Neural progenitor cell (in vitro differentiated cells): ENCODE measurements around the gene TRAF2. TPM values are rescaled to one million over a fixed set of nuclear protein-coding genes. Genes with fewer than 3 reads are reported as not detected.

Source experiments
- DNase-seq: peaks from one replicate; pipeline ENCODE4 v3.0.0-alpha.2; 2016; ENCODE audit warnings: low spot score
- H2AFZ ChIP-seq: fragments of 200-600 bp; sonication (generic); replicated peaks from 2 replicates; pipeline ENCODE4 v1.6.1; 2016; ENCODE audit warnings: antibody characterized with exemption
- H3F3A ChIP-seq: fragments of 200-600 bp; sonication (generic); 2 replicates; pipeline ENCODE4 v1.6.1; 2016; ENCODE audit warnings: antibody characterized with exemption, low read depth
- H3K27ac ChIP-seq: fragments of 200-600 bp; sonication (generic); 2 replicates; pipeline ENCODE4 v1.5.1; 2016; ENCODE audit warnings: mild to moderate bottlenecking
- H3K27me3 ChIP-seq: fragments of 200-600 bp; sonication (generic); 2 replicates; pipeline ENCODE4 v1.6.1; 2016; ENCODE audit warnings: mild to moderate bottlenecking, moderate library complexity
- H3K36me3 ChIP-seq: fragments of 200-600 bp; sonication (generic); 2 replicates; pipeline ENCODE4 v1.5.1; 2016
- H3K4me1 ChIP-seq: fragments of 200-600 bp; sonication (generic); 2 replicates; pipeline ENCODE4 v1.6.1; 2016; ENCODE audit warnings: mixed run types
- H3K4me2 ChIP-seq: fragments of 200-600 bp; sonication (generic); 2 replicates; pipeline ENCODE4 v1.6.1; 2016
- H3K4me3 ChIP-seq: fragments of 200-600 bp; sonication (generic); 2 replicates; pipeline ENCODE4 v1.5.1; 2016
- H3K79me2 ChIP-seq: fragments of 200-600 bp; sonication (generic); 2 replicates; pipeline ENCODE4 v1.6.1; 2016; ENCODE audit warnings: low read depth
- H3K9ac ChIP-seq: fragments of 200-600 bp; sonication (generic); 2 replicates; pipeline ENCODE4 v1.6.1; 2016
- H3K9me3 ChIP-seq: fragments of 200-600 bp; sonication (generic); 2 replicates; pipeline ENCODE4 v1.5.1; 2016; ENCODE audit warnings: low read depth
- H4K20me1 ChIP-seq: fragments of 200-600 bp; sonication (generic); 2 replicates; pipeline ENCODE4 v1.6.1; 2016; ENCODE audit warnings: low read depth
- H3K27ac Mint-ChIP-seq: 3 replicates; pipeline ENCODE4 v1.8.0; 2021; ENCODE audit warnings: mixed read lengths
- H3K27me3 Mint-ChIP-seq: 2 replicates; pipeline ENCODE4 v1.8.0; 2022; ENCODE audit warnings: low read depth, mild to moderate bottlenecking, inconsistent platforms, moderate library complexity, mixed read lengths; ENCODE audit not compliant: insufficient read depth
- H3K36me3 Mint-ChIP-seq: 3 replicates; pipeline ENCODE4 v1.8.0; 2021; ENCODE audit warnings: mixed read lengths
- H3K4me1 Mint-ChIP-seq: 3 replicates; pipeline ENCODE4 v1.8.0; 2021; ENCODE audit warnings: mixed read lengths
- H3K4me3 Mint-ChIP-seq: 3 replicates; pipeline ENCODE4 v1.8.0; 2021; ENCODE audit warnings: mild to moderate bottlenecking, moderate library complexity, mixed read lengths
- H3K9me3 Mint-ChIP-seq: 3 replicates; pipeline ENCODE4 v1.8.0; 2020; ENCODE audit warnings: mixed read lengths
- CTCF ChIP-seq: fragments of 200-600 bp; sonication (generic); IDR thresholded peaks from 2 replicates; pipeline ENCODE4 v1.5.1; 2017; ENCODE audit warnings: antibody characterized with exemption, mild to moderate bottlenecking
- EZH2 ChIP-seq: fragments of 200-600 bp; sonication (generic); IDR thresholded peaks from 2 replicates; pipeline ENCODE4 v1.6.1; 2017; ENCODE audit warnings: antibody characterized with exemption, mild to moderate bottlenecking, moderate library complexity
- EZH2phosphoT487 ChIP-seq: fragments of 200-600 bp; sonication (generic); IDR thresholded peaks from 2 replicates; pipeline ENCODE4 v1.6.1; 2017; ENCODE audit warnings: antibody characterized with exemption
- total RNA-seq: library from RNA; depleted of rRNA; stranded (reverse); fragments of >200 nt; gene quantifications from 2 replicates; pipeline ENCODE4 v1.2.3, GENCODE V29; 2015; ENCODE audit warnings: low replicate concordance

TRAF2 gene
- total RNA-seq, 1 donor from 2014 or later, result 16.1 TPM

- TF ChIP-seq EZH2, result no peak
- TF ChIP-seq CTCF, result no peak
- TF ChIP-seq EZH2phosphoT487, result no peak
- Histone ChIP-seq H3K4me1 (no peaks in the 10 kb centered on the region), H3K27ac (no peak overlapping the region), H3K9ac (no peak overlapping the region), H3K4me3 (no peak overlapping the region), H3F3A (no peaks in the 10 kb centered on the region), H3K27me3 (no peaks in the 10 kb centered on the region), H3K4me2 (no peak overlapping the region), H3K9me3 (no peaks in the 10 kb centered on the region), H4K20me1 (peaks cover 25% of the 10 kb centered on the region), H2AFZ (no peak overlapping the region), H3K36me3 (no peaks in the 10 kb centered on the region), H3K79me2 (peaks cover 10% of the 10 kb centered on the region)
- Mint-ChIP-seq H3K9me3 (no peaks in the 10 kb centered on the region), H3K4me1 (peaks cover 3% of the 10 kb centered on the region), H3K4me3 (no peak overlapping the region), H3K27me3 (peaks cover 10% of the 10 kb centered on the region), H3K36me3 (peaks cover 14% of the 10 kb centered on the region), H3K27ac (no peak overlapping the region)
- no peak for DNase-seq
These were observed 55.2 kb downstream of the TRAF2 start for GRCh38 chr9:136941231-136942111.

GRCh38 chr9:136942112-136942880, 56.0 kb downstream of the TRAF2 start:
- H3K4me3 Mint-ChIP-seq, result peak overlapping the region; percentile 76
- no peak for DNase-seq
- H3K4me3 ChIP-seq, result no peak overlapping the region

GRCh38 chr9:136942881-136943230, 56.5 kb downstream of the TRAF2 start:
- H3K9ac ChIP-seq, result no peak overlapping the region
- peak overlapping the region; percentile 100 for H3K4me2 ChIP-seq
- H3K79me2 ChIP-seq, result peaks cover 10% of the 10 kb centered on the region
- Mint-ChIP-seq H3K27me3 (peaks cover 10% of the 10 kb centered on the region), H3K36me3 (peaks cover 8% of the 10 kb centered on the region), H3K4me1 (peaks cover 3% of the 10 kb centered on the region), H3K4me3 (peak overlapping the region; percentile 76), H3K9me3 (no peaks in the 10 kb centered on the region), H3K27ac (no peak overlapping the region)
- no peaks in the 10 kb centered on the region for H3K9me3 ChIP-seq
- no peaks in the 10 kb centered on the region for H3K27me3 ChIP-seq
- no peaks in the 10 kb centered on the region for H3K36me3 ChIP-seq
- no peak overlapping the region for H3K4me3 ChIP-seq
- TF ChIP-seq CTCF, result no peak
- TF ChIP-seq EZH2phosphoT487, result no peak
- H2AFZ ChIP-seq, result no peak overlapping the region
- H4K20me1 ChIP-seq, result peaks cover 25% of the 10 kb centered on the region
- no peak overlapping the region for H3K27ac ChIP-seq
- no peaks in the 10 kb centered on the region for H3K4me1 ChIP-seq
- DNase-seq, result no peak
- H3F3A ChIP-seq, result peaks cover 6% of the 10 kb centered on the region

More at GRCh38 chr9:136942112-136942880, 56.0 kb downstream of the TRAF2 start:
- Histone ChIP-seq H3K79me2 (peaks cover 10% of the 10 kb centered on the region), H2AFZ (no peak overlapping the region), H3K9ac (no peak overlapping the region), H3K4me1 (no peaks in the 10 kb centered on the region), H3K4me2 (no peak overlapping the region), H3K9me3 (no peaks in the 10 kb centered on the region), H3F3A (peaks cover under 1% of the 10 kb centered on the region), H3K36me3 (no peaks in the 10 kb centered on the region), H3K27me3 (no peaks in the 10 kb centered on the region), H4K20me1 (peaks cover 25% of the 10 kb centered on the region), H3K27ac (no peak overlapping the region)
- H3K27me3 Mint-ChIP-seq, result peaks cover 10% of the 10 kb centered on the region
- no peak overlapping the region for H3K27ac Mint-ChIP-seq
- H3K36me3 Mint-ChIP-seq, result peaks cover 9% of the 10 kb centered on the region
- TF ChIP-seq EZH2 (no peak), CTCF (no peak)
- H3K4me1 Mint-ChIP-seq, result peaks cover 3% of the 10 kb centered on the region
- no peaks in the 10 kb centered on the region for H3K9me3 Mint-ChIP-seq
